SJCRH30 (cell line): Measurements from ENCODE around the gene TNS2. TPM values are rescaled to one million over a fixed set of nuclear protein-coding genes. Genes with fewer than 3 reads are reported as not detected.

Experiments used
- DNase-seq, 2 experiments: peaks; one replicate each; pipeline ENCODE4 v3.0.0-alpha.2; 2015 to 2020
- H3K27ac ChIP-seq: fragments of 250-450 bp; sonication (Bioruptor Pico); 2 replicates; pipeline ENCODE4 v1.5.1; 2020; ENCODE audit warnings: mild to moderate bottlenecking, moderate library complexity
- H3K27me3 ChIP-seq: fragments of 250-450 bp; sonication (Bioruptor Pico); 2 replicates; pipeline ENCODE4 v1.5.1; 2020; ENCODE audit warnings: mild to moderate bottlenecking, moderate library complexity
- H3K36me3 ChIP-seq: fragments of 250-450 bp; sonication (Bioruptor Pico); 2 replicates; pipeline ENCODE4 v1.5.1; 2020; ENCODE audit warnings: mild to moderate bottlenecking, moderate library complexity
- H3K4me1 ChIP-seq: fragments of 250-450 bp; sonication (Bioruptor Pico); 2 replicates; pipeline ENCODE4 v1.5.1; 2020; ENCODE audit warnings: mild to moderate bottlenecking, moderate library complexity
- H3K4me3 ChIP-seq: fragments of 250-450 bp; sonication (Bioruptor Pico); 2 replicates; pipeline ENCODE4 v1.5.1; 2020; ENCODE audit warnings: mild to moderate bottlenecking, moderate library complexity
- H3K9me3 ChIP-seq: fragments of 250-450 bp; sonication (Bioruptor Pico); replicated peaks from 2 replicates; pipeline ENCODE4 v1.5.1; 2020; ENCODE audit warnings: mild to moderate bottlenecking, moderate library complexity
- total RNA-seq: library from RNA; depleted of rRNA; stranded (reverse); fragments of >200 nt; shearing (Covaris generic); gene quantifications from 2 replicates; pipeline ENCODE4 v1.2.3, GENCODE V29; 2014

TNS2 gene
- total RNA-seq, 1 experiment from 2014 or later: 16.1 TPM

DNA sequence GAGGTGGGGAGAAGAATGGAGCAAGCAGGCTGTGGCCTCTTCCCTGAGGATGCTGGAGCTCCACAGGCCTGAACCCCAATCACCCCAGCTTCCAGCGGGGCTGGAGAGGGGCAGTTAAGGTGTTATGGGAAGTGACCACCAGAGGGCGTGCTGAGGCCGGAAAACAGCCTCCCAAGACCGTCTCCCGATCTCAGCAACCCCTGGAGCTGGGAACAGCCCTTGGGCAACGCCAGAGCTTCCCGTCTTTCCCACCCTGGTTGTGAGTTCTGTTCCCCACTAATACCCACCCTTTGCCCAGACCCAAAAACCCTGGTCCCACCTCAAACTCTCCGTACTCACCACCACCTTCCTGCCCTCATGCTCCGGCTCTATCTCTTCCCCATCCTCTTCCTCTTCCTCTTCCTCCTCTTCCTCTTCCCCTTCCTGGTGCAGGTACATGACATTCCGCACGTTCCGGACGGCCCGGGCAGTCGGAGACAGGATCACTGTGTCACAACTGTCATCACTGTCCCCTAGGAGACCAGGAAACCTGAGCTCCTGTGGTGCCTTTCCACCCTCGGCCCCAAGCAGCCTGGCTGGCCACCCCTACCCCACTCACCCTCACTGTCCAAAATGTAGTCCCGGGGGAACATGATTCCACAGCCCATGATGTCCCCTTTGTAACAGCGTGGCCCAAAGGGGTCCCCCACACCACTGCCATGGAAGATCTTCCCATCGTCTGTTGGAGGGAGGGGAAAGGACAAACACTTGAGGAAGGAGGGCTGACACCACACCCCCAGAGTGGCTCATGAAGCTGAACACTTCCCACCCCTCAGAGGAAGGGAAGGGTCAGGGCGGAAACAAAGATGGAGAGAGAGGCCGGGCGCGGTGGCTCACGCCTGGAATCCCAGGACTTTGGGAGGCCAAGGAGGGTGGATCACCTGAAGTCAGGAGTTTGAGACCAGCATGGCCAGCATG lies 16.4 kb downstream of the TNS2 start:
- peak; percentile 79 to 89 for DNase-seq
- Histone ChIP-seq H3K27ac (no peak overlapping the region), H3K27me3 (no peaks in the 10 kb centered on the region), H3K4me3 (no peak overlapping the region), H3K36me3 (no peaks in the 10 kb centered on the region), H3K4me1 (peaks cover 27% of the 10 kb centered on the region), H3K9me3 (no peaks in the 10 kb centered on the region)

DNA sequence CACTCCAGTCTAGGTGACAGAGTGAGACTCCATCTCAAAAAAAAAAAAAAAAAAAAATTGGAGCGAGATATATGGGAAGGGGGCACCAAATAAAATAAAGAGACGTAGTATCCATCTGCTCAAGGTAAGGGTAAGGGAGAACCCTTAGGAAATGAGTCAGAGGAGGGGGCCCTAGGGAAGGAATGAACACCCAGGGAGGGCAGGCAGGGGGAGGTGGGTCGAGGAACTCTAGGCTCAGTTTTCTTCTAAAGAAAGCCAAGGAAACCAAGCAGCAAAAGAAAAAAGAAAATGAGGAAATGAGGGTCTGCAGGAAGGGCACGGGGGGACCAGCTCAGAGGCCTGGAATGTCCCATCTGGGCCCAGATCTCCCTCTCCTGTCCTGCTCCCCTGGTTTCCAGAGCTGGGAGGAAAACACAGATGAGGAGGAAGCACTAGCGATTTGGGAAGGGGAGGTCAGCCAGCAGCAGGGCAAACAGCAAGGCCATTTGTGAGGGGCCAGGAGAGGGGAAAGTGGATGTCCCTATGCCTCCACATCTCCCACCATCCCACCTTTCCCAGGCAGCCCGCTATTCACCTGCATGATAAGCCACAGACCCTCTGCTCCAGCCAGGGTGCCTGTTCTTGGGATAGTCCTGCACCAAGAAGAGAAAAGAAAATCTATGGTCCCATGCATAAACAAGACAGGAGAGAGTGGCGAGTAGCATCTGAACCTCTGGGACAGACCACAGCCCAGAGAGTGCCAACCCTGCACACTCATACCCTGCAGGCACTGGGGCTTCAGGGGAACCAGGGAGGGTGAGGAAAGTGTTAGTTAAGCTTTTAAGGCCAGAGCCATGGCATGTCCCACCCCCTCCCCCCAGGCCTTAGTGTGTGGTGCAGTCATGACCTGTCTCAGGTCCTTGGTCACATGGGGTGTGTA lies 17.5 kb downstream of the TNS2 start:
- no peak for DNase-seq
- Histone ChIP-seq H3K9me3 (no peaks in the 10 kb centered on the region), H3K36me3 (no peaks in the 10 kb centered on the region), H3K27ac (no peak overlapping the region), H3K4me1 (peaks cover 30% of the 10 kb centered on the region), H3K27me3 (no peaks in the 10 kb centered on the region), H3K4me3 (no peak overlapping the region)

- no peaks in the 10 kb centered on the region for H3K27me3 ChIP-seq
- no peaks in the 10 kb centered on the region for H3K36me3 ChIP-seq
- H3K4me1 ChIP-seq: peaks cover 23% of the 10 kb centered on the region
- H3K9me3 ChIP-seq: no peaks in the 10 kb centered on the region
- H3K4me3 ChIP-seq: no peak overlapping the region
- DNase-seq: no peak
- H3K27ac ChIP-seq: no peak overlapping the region
These were observed 18.3 kb downstream of the TNS2 start for GRCh38 chr12:53067993-53068770.

- H3K9me3 ChIP-seq: no peaks in the 10 kb centered on the region
- H3K4me1 ChIP-seq: peaks cover 23% of the 10 kb centered on the region
- H3K36me3 ChIP-seq: no peaks in the 10 kb centered on the region
- no peaks in the 10 kb centered on the region for H3K27me3 ChIP-seq
- H3K4me3 ChIP-seq: no peak overlapping the region
- no peak overlapping the region for H3K27ac ChIP-seq
- DNase-seq: no peak
These were observed 19.1 kb downstream of the TNS2 start for GRCh38 chr12:53068811-53069585.

- no peak for DNase-seq
- H3K27me3 ChIP-seq: no peaks in the 10 kb centered on the region
- no peak overlapping the region for H3K4me3 ChIP-seq
- H3K4me1 ChIP-seq: peaks cover 23% of the 10 kb centered on the region
- no peak overlapping the region for H3K27ac ChIP-seq
- H3K9me3 ChIP-seq: no peaks in the 10 kb centered on the region
- no peaks in the 10 kb centered on the region for H3K36me3 ChIP-seq
These were observed 20.0 kb downstream of the TNS2 start for GRCh38 chr12:53069621-53070410.

DNA sequence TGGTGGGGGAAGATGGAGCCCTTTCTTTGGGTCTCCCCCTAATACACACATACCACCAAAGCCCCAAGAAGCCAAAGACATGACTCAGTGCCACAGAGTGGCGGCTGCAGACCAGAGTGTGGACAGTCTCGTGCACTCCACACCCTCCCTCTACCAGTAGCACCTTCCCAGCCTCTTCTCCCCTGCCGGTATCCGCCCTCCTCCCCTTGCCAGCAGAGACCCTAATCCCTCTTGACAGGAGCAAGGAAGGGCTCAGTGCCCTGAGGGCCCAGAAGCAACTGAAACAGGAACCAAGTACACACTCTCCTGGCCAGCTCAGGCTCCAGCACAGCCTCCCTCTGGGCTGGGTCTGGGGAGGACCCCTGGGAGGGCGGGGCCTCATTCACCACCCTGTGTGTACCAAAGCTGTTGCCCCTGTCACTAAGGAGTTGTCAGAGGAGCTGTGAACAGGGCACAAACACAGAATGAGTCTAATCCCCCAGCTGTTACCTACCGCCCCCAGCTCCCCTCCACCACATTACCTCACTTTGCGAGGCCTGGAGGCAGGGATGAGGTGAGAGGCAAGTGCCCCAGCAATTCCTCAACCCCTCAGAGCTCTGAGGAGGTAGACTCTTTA lies 21.1 kb downstream of the TNS2 start:
- no peaks in the 10 kb centered on the region for H3K9me3 ChIP-seq
- peak; percentile 81 to 85 for DNase-seq
- peaks cover 23% of the 10 kb centered on the region for H3K4me1 ChIP-seq
- H3K27me3 ChIP-seq: no peaks in the 10 kb centered on the region
- no peak overlapping the region for H3K4me3 ChIP-seq
- H3K27ac ChIP-seq: peak overlapping the region; percentile 13; the same call in 1 of the 2 replicates
- H3K36me3 ChIP-seq: peaks cover under 1% of the 10 kb centered on the region; the same call in 1 of the 2 replicates

GRCh38 chr12:53071591-53072551 lies 22.0 kb downstream of the TNS2 start:
- peaks cover 18% of the 10 kb centered on the region for H3K4me1 ChIP-seq
- no peaks in the 10 kb centered on the region for H3K9me3 ChIP-seq

GRCh38 chr12:53073881-53074280 lies 24.0 kb downstream of the TNS2 start:
- Histone ChIP-seq H3K36me3 (peaks cover 2% of the 10 kb centered on the region; the same call in 1 of the 2 replicates), H3K4me3 (no peak overlapping the region), H3K27me3 (no peaks in the 10 kb centered on the region), H3K4me1 (peaks cover 20% of the 10 kb centered on the region), H3K27ac (no peak overlapping the region), H3K9me3 (no peaks in the 10 kb centered on the region)
- no peak for DNase-seq

More at GRCh38 chr12:53071591-53072551, 22.0 kb downstream of the TNS2 start:
- Histone ChIP-seq H3K27me3 (no peaks in the 10 kb centered on the region), H3K27ac (peak overlapping the region; percentile 13; the same call in 1 of the 2 replicates), H3K36me3 (peaks cover 2% of the 10 kb centered on the region; the same call in 1 of the 2 replicates), H3K4me3 (no peak overlapping the region)
- no peak for DNase-seq

DNA sequence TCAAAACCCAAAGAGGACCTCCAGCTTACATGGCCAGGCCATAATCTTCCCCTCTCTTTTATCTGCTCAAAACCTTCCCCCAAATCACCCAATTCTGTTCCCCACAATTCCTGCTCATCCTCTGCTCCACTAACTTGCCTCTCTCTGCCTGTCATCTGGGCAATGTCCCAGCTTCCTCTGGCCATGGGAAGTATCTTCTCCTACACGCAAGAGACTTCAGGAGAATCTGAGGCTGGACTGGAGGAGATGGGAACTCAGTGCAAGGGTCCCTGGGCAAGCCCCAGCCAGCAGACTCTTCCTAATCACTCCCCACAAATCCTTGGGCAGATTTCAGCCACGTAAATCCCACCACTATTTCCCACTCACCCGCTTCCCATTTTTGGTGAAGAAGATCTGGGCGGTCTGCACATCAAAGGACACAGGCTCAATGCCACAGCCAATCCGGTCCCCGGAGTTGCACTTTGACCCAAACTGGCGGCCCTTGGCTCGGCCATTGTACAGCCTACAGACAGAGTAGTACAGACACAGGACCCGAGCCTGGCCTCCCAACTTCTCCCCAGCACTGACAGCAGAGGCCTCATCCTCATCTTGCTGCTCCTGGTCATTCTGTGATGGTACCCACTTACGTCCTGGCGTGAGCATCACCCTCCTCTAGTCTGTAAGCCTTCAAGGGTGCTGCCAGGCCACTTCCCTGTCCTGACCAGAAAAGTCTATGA lies 24.6 kb downstream of the TNS2 start:
- Histone ChIP-seq H3K9me3 (no peaks in the 10 kb centered on the region), H3K36me3 (peaks cover 2% of the 10 kb centered on the region; the same call in 1 of the 2 replicates), H3K4me3 (no peak overlapping the region), H3K27me3 (no peaks in the 10 kb centered on the region), H3K27ac (no peak overlapping the region), H3K4me1 (peaks cover 20% of the 10 kb centered on the region)
- no peak for DNase-seq

GRCh38 chr12:53074999-53075370 lies 25.1 kb downstream of the TNS2 start:
- Histone ChIP-seq H3K36me3 (peaks cover 2% of the 10 kb centered on the region; the same call in 1 of the 2 replicates), H3K9me3 (no peaks in the 10 kb centered on the region), H3K4me1 (peaks cover 20% of the 10 kb centered on the region), H3K27ac (no peak overlapping the region), H3K4me3 (no peak overlapping the region), H3K27me3 (no peaks in the 10 kb centered on the region)
- no peak for DNase-seq

- H3K4me3 ChIP-seq: no peak overlapping the region
- DNase-seq: no peak
- peaks cover 11% of the 10 kb centered on the region for H3K4me1 ChIP-seq
- H3K9me3 ChIP-seq: no peaks in the 10 kb centered on the region
- H3K27me3 ChIP-seq: no peaks in the 10 kb centered on the region
- peaks cover 2% of the 10 kb centered on the region; the same call in 1 of the 2 replicates for H3K36me3 ChIP-seq
- no peak overlapping the region for H3K27ac ChIP-seq
These were observed 26.6 kb downstream of the TNS2 start for GRCh38 chr12:53076461-53076860.
